ENCODE measurements around the gene NYAP2.

Gene NYAP2

DNA sequence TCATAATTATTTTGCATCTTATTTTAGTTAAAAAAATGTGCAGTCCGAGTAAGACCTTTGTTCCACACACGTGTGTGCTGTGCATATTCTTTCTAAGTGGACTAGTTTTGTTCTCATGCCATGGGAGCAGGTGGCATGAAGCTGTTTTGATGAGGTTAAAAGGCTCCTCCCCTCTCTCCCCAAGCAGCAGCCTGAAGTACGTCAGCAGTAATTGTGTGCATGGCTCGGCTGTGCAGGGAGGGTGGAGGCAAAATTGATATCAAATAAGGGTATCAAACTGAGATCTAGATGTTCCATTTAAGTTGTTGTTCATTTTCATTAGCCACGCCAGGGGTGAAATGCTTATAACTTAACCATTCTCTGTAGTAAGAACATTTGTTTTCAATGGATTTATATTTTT is at the start of gene NYAP2:
Gene NYAP2, plus strand, starts transcription at position 207 of the 400 bp plus-strand sequence. CDS start 9,171 bp downstream, outside the sequence.
- TF ChIP-seq, protein P1, sequence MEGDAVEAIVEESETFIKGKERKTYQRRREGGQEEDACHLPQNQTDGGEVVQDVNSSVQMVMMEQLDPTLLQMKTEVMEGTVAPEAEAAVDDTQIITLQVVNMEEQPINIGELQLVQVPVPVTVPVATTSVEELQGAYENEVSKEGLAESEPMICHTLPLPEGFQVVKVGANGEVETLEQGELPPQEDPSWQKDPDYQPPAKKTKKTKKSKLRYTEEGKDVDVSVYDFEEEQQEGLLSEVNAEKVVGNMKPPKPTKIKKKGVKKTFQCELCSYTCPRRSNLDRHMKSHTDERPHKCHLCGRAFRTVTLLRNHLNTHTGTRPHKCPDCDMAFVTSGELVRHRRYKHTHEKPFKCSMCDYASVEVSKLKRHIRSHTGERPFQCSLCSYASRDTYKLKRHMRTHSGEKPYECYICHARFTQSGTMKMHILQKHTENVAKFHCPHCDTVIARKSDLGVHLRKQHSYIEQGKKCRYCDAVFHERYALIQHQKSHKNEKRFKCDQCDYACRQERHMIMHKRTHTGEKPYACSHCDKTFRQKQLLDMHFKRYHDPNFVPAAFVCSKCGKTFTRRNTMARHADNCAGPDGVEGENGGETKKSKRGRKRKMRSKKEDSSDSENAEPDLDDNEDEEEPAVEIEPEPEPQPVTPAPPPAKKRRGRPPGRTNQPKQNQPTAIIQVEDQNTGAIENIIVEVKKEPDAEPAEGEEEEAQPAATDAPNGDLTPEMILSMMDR (IDR thresholded peaks at IDR 0.05; ENCODE audit: unreplicated experiment in 3 of 3) = no peak
- no peaks in the 10 kb centered on the region for H3K36me3 Mint-ChIP-seq (ENCODE audit: low read depth)
- no peaks in the 10 kb centered on the region for H3K4me1 Mint-ChIP-seq
- H3K27ac Mint-ChIP-seq = no peak within 1 kb of the TSS
- H3K9me3 Mint-ChIP-seq = no peaks in the 10 kb centered on the region
- peaks cover 10% of the 10 kb centered on the region for H3K27me3 Mint-ChIP-seq (ENCODE audit: low read depth)
- peak within 1 kb of the TSS in 1 of 3 experiments; percentile 60 for H3K4me3 Mint-ChIP-seq

DNA sequence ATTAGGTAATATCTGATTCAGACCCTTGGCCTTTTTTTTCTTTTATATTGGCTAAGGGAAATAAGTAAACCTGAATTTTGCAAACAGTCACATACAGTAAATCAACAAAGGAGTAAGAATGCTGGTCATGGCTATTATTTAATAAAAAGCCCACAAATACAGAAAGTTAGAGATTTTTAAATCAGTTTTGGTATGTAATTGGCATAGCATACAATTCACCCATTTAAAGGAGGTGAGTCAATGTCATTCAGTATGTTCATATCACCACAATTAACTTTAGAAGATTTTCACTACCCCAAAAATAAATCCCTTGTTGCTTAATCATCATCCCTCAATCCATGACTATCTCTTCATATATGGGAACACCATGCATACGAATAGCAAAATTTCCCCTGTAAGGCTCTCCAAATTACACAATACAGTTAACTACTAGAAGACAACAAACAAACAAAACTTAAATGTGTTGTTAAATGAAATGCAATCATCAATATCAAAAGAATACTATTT is 45.9 kb upstream of the NYAP2 start:
- no peak overlapping the region for H3K4me3 Mint-ChIP-seq
- no peaks in the 10 kb centered on the region for H3K9me3 Mint-ChIP-seq
- peaks cover 11% of the 10 kb centered on the region for H3K4me1 Mint-ChIP-seq
- H3K27ac Mint-ChIP-seq = no peak overlapping the region
- no peaks in the 10 kb centered on the region for H3K27me3 Mint-ChIP-seq (ENCODE audit: low read depth)
- H3K36me3 Mint-ChIP-seq (ENCODE audit: low read depth) = no peaks in the 10 kb centered on the region
- TF ChIP-seq, protein P1 (IDR thresholded peaks at IDR 0.05; ENCODE audit: unreplicated experiment in 3 of 3) = no peak

DNA sequence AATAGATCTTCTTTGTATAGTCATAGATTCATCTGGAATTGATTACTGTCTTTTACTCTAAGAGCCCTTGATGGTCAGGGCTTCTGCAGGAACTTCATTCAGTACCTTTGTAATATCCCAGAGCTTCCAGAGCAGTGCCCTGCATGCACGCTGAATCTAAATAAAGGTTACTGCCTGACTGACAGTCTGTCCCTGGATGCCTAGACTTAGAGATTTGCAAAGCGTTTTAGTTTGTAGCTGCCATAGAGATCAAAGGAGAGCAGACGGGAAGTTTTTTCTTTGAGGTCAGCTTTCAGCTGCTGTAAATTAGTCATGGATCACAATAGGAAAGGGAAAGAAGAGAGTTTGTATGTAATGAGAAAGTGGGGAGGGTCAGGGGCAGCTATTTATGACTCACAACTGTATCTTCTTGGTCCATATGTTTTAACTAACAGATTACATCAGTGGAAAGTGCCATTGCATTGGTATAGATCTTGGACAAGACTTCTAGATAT is 45.2 kb upstream of the NYAP2 start:
- Mint-ChIP-seq H3K4me3 (no peak overlapping the region), H3K27ac (no peak overlapping the region), H3K9me3 (no peaks in the 10 kb centered on the region)

DNA sequence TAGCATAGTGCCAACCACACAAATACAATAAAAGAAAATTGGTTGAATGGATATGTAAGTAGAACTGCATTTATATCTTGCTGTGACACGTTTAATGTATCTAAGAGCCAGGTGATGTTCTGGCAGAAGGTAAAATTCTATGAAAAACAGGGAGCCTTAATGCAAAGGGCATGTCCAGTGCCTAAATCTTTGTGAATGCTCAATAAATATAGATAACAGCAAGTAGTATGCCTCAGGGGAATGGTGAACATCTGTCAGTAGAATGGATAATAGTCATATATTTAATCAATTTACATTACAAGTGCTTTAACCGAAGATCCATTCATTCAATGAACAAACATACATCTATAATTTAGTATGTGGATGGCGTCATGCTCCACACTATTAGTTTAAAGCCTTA is 43.7 kb upstream of the NYAP2 start:
- Mint-ChIP-seq H3K27ac (no peak overlapping the region), H3K36me3 (ENCODE audit: low read depth) (no peaks in the 10 kb centered on the region)

More for the DNA sequence above, 45.2 kb upstream of the NYAP2 start:
- Mint-ChIP-seq H3K27me3 (ENCODE audit: low read depth) (no peaks in the 10 kb centered on the region), H3K36me3 (ENCODE audit: low read depth) (no peaks in the 10 kb centered on the region), H3K4me1 (peaks cover 11% of the 10 kb centered on the region)
- TF ChIP-seq, protein P1 (IDR thresholded peaks at IDR 0.05; ENCODE audit: unreplicated experiment in 3 of 3) = no peak

DNA sequence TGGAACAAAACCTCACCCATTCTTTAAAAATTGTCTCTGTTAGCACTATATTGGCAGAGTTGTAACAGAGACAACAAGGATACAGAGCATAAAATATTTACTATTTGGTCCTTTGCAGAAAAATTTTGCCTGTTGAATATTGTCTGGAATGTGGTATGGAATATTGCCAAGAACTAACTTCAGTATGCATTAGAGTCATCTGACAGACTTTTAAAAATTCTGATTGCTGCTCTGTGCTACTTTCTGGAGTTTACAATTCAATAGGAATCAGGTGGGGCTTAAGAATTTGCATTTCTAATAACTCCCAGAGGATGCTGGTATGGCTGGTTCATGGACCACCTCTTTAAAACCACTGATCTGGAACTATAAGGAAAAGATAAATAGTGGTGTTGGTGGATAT is 32.8 kb upstream of the NYAP2 start:
- no peak overlapping the region for H3K4me3 Mint-ChIP-seq
- TF ChIP-seq, protein P1 (IDR thresholded peaks at IDR 0.05; ENCODE audit: unreplicated experiment in 3 of 3) = no peak
- no peaks in the 10 kb centered on the region for H3K36me3 Mint-ChIP-seq (ENCODE audit: low read depth)

More for the DNA sequence above, 43.7 kb upstream of the NYAP2 start:
- no peaks in the 10 kb centered on the region for H3K27me3 Mint-ChIP-seq (ENCODE audit: low read depth)
- no peak overlapping the region for H3K4me3 Mint-ChIP-seq
- TF ChIP-seq, protein P1 (IDR thresholded peaks at IDR 0.05; ENCODE audit: unreplicated experiment in 3 of 3) = no peak
- H3K9me3 Mint-ChIP-seq = no peaks in the 10 kb centered on the region
- H3K4me1 Mint-ChIP-seq = peaks cover 11% of the 10 kb centered on the region

DNA sequence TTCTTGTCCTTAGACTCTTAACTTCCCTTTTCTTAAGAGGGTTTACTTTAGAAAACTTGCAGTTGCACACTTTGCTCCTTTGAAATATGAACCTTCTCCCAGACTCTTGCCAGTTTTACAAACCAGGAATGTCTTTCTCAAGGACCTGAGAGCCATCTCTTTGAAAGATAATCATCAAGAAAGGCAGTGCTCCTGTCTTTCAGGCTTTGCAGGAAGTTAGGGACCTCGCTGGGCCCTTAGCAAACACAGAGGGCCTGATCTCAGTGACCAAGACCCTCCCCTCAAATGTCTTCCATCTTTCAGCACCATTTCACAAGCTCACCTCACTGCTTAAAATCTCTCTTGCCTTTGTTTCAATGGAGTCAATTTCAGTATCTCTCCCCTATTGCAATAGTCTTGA is 32.0 kb upstream of the NYAP2 start:
- Mint-ChIP-seq H3K4me1 (no peaks in the 10 kb centered on the region), H3K27ac (no peak overlapping the region), H3K9me3 (no peaks in the 10 kb centered on the region), H3K27me3 (ENCODE audit: low read depth) (no peaks in the 10 kb centered on the region), H3K36me3 (ENCODE audit: low read depth) (no peaks in the 10 kb centered on the region), H3K4me3 (no peak overlapping the region)
- TF ChIP-seq, protein P1 (IDR thresholded peaks at IDR 0.05; ENCODE audit: unreplicated experiment in 3 of 3) = no peak

More for the DNA sequence above, 32.8 kb upstream of the NYAP2 start:
- no peaks in the 10 kb centered on the region for H3K27me3 Mint-ChIP-seq (ENCODE audit: low read depth)
- no peaks in the 10 kb centered on the region for H3K4me1 Mint-ChIP-seq
- no peak overlapping the region for H3K27ac Mint-ChIP-seq
- no peaks in the 10 kb centered on the region for H3K9me3 Mint-ChIP-seq
